ENCODE data around the gene SLC17A5. TPM values are rescaled to one million over a fixed set of nuclear protein-coding genes. Genes with fewer than 3 reads are reported as not detected.
A peak's percentile ranks its signal among the peaks of the same experiment; 100 is the strongest.

Gene SLC17A5
- polyA plus RNA-seq, 12 donors = 14.1 to 31.8 (median 17.3) TPM; not detected in 1

- DNase-seq = no peak
These were observed 18.3 kb upstream of the SLC17A5 start for GRCh38 chr6:73671911-73672685.

GRCh38 chr6:73669005-73669404, 15.2 kb upstream of the SLC17A5 start:
- no peak for DNase-seq

- no peak for DNase-seq
These were observed 14.0 kb upstream of the SLC17A5 start for GRCh38 chr6:73667798-73668197.

GRCh38 chr6:73666393-73666792, 12.6 kb upstream of the SLC17A5 start:
- no peak for DNase-seq

- DNase-seq = no peak
These were observed 12.0 kb upstream of the SLC17A5 start for GRCh38 chr6:73665686-73666319.

GRCh38 chr6:73664701-73665100, 10.9 kb upstream of the SLC17A5 start:
- no peak for DNase-seq

- no peak for DNase-seq
These were observed 3.4 kb upstream of the SLC17A5 start for GRCh38 chr6:73657201-73657600.

GRCh38 chr6:73656531-73657145, 2.8 kb upstream of the SLC17A5 start:
- no peak for DNase-seq

- DNase-seq = no peak
These were observed 1.6 kb upstream of the SLC17A5 start for GRCh38 chr6:73655341-73655917.

GRCh38 chr6:73652637-73653570, 888 bp downstream of the SLC17A5 start:
- peak; percentile 57 for DNase-seq

- no peak for DNase-seq
These were observed 4.0 kb downstream of the SLC17A5 start for GRCh38 chr6:73649783-73650182.

- no peak for DNase-seq
These were observed 5.6 kb downstream of the SLC17A5 start for GRCh38 chr6:73648166-73648565.

GRCh38 chr6:73644941-73645591, 8.7 kb downstream of the SLC17A5 start:
- no peak for DNase-seq

GRCh38 chr6:73644030-73644429, 9.8 kb downstream of the SLC17A5 start:
- DNase-seq = no peak

GRCh38 chr6:73642530-73642929, 11.3 kb downstream of the SLC17A5 start:
- no peak for DNase-seq

GRCh38 chr6:73640179-73640750, 13.5 kb downstream of the SLC17A5 start:
- no peak for DNase-seq

GRCh38 chr6:73639040-73639439, 14.8 kb downstream of the SLC17A5 start:
- DNase-seq = no peak

GRCh38 chr6:73637404-73637803, 16.4 kb downstream of the SLC17A5 start:
- no peak for DNase-seq

GRCh38 chr6:73636048-73636447, 17.7 kb downstream of the SLC17A5 start:
- DNase-seq = no peak

- DNase-seq = no peak
These were observed 21.4 kb downstream of the SLC17A5 start for GRCh38 chr6:73632346-73632745.

- DNase-seq = no peak
These were observed 21.9 kb downstream of the SLC17A5 start for GRCh38 chr6:73631849-73632248.

Measured in muscle of arm (tissue), 12 donors.